ENCODE results near the gene PTPRR.

Gene PTPRR

DNA sequence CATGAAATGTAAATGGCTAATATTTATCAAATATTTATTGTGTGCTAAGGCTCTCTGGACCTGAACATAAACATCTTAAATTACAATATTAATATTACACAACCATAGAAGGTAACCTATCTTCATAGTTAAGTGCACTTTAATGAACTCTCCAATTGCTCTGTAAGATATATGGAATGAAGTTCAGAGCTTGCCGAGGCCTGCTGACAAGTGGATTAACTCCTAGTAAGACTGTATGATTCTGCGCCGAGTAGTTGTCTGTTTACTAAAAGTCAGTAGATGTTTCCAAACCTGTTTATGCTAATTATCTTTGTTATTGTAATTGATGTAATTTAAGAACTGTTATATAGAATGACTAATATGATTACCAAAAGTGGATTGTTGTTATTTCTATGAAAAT, 77.2 kb downstream of the PTPRR start:
- H3K27ac ChIP-seq (ENCODE audit: low read depth, low read length) = no peak overlapping the region
- no peak overlapping the region for H3K9ac ChIP-seq (ENCODE audit: low read depth in 1 of 2, low read length in 2 of 2)
- H3K27me3 ChIP-seq (ENCODE audit: control insufficient read depth in 1 of 2, insufficient read depth in 2 of 2, low read length in 2 of 2) = no peaks in the 10 kb centered on the region
- H3K36me3 ChIP-seq (ENCODE audit: control insufficient read depth in 1 of 2, insufficient read depth in 2 of 2, low read length in 2 of 2) = no peaks in the 10 kb centered on the region
- no peak overlapping the region for H3K4me3 ChIP-seq (ENCODE audit: low read depth in 1 of 2, low read length in 2 of 2)
- no peaks in the 10 kb centered on the region for H3K9me3 ChIP-seq (ENCODE audit: control insufficient read depth in 1 of 2, low read length in 2 of 2)
- H3K4me1 ChIP-seq (ENCODE audit: control insufficient read depth in 1 of 2, insufficient read depth in 2 of 2, low read length in 2 of 2) = no peaks in the 10 kb centered on the region

- Histone ChIP-seq H3K4me1 (ENCODE audit: control insufficient read depth in 1 of 2, insufficient read depth in 2 of 2, low read length in 2 of 2) (no peaks in the 10 kb centered on the region), H3K9me3 (ENCODE audit: control insufficient read depth in 1 of 2, low read length in 2 of 2) (no peaks in the 10 kb centered on the region), H3K27ac (ENCODE audit: low read depth, low read length) (no peak overlapping the region), H3K36me3 (ENCODE audit: control insufficient read depth in 1 of 2, insufficient read depth in 2 of 2, low read length in 2 of 2) (no peaks in the 10 kb centered on the region), H3K9ac (ENCODE audit: low read depth in 1 of 2, low read length in 2 of 2) (no peak overlapping the region), H3K4me3 (ENCODE audit: low read depth in 1 of 2, low read length in 2 of 2) (no peak overlapping the region), H3K27me3 (ENCODE audit: control insufficient read depth in 1 of 2, insufficient read depth in 2 of 2, low read length in 2 of 2) (no peaks in the 10 kb centered on the region)
Measured at GRCh38 chr12:70842942-70843341, 77.6 kb downstream of the PTPRR start.

- no peak overlapping the region for H3K27ac ChIP-seq (ENCODE audit: low read depth, low read length)
- H3K27me3 ChIP-seq (ENCODE audit: control insufficient read depth in 1 of 2, insufficient read depth in 2 of 2, low read length in 2 of 2) = no peaks in the 10 kb centered on the region
- H3K9ac ChIP-seq (ENCODE audit: low read depth in 1 of 2, low read length in 2 of 2) = no peak overlapping the region
- H3K36me3 ChIP-seq (ENCODE audit: control insufficient read depth in 1 of 2, insufficient read depth in 2 of 2, low read length in 2 of 2) = no peaks in the 10 kb centered on the region
- H3K4me1 ChIP-seq (ENCODE audit: control insufficient read depth in 1 of 2, insufficient read depth in 2 of 2, low read length in 2 of 2) = no peaks in the 10 kb centered on the region
- H3K9me3 ChIP-seq (ENCODE audit: control insufficient read depth in 1 of 2, low read length in 2 of 2) = no peaks in the 10 kb centered on the region
- no peak overlapping the region for H3K4me3 ChIP-seq (ENCODE audit: low read depth in 1 of 2, low read length in 2 of 2)
Measured at GRCh38 chr12:70842136-70842535, 78.4 kb downstream of the PTPRR start.

DNA sequence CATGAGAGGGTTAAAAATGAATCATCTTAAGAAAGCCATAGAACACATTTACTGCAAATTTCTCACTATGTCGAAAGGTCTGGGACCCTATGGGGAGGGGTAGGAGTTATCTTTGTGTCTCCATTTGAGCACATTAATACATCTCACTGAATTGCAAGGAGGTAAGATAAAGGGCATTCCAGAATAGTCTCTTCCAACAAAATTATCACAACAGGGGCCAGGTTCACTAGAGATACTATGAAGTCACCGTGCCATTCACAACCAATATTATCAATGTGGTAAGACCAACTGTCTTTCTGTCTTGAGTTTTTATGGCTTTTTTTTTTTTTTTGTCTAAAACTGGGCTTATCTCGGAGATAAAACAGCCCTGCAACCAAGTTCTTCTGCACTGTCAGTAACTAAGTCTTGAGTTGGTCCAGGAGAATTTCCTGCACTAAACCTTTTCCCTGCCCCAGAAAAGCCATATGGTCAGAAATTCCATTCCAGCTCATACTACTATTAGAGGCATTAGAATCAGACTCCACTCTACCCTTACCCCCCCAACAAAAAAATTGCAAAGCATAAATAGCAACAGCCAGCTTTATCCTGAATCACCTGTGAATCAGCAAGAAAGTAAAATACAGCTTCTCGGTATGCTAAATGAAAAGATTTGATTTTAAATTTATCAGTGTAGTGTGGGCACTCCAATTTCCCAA, 79.7 kb downstream of the PTPRR start:
- Histone ChIP-seq H3K4me3 (ENCODE audit: low read depth in 1 of 2, low read length in 2 of 2) (no peak overlapping the region), H3K4me1 (ENCODE audit: control insufficient read depth in 1 of 2, insufficient read depth in 2 of 2, low read length in 2 of 2) (no peaks in the 10 kb centered on the region), H3K36me3 (ENCODE audit: control insufficient read depth in 1 of 2, insufficient read depth in 2 of 2, low read length in 2 of 2) (no peaks in the 10 kb centered on the region), H3K9ac (ENCODE audit: low read depth in 1 of 2, low read length in 2 of 2) (no peak overlapping the region), H3K27ac (ENCODE audit: low read depth, low read length) (no peak overlapping the region), H3K27me3 (ENCODE audit: control insufficient read depth in 1 of 2, insufficient read depth in 2 of 2, low read length in 2 of 2) (no peaks in the 10 kb centered on the region), H3K9me3 (ENCODE audit: control insufficient read depth in 1 of 2, low read length in 2 of 2) (no peaks in the 10 kb centered on the region)

GRCh38 chr12:70839544-70839943, 81.0 kb downstream of the PTPRR start:
- no peaks in the 10 kb centered on the region for H3K36me3 ChIP-seq (ENCODE audit: control insufficient read depth in 1 of 2, insufficient read depth in 2 of 2, low read length in 2 of 2)
- no peaks in the 10 kb centered on the region for H3K27me3 ChIP-seq (ENCODE audit: control insufficient read depth in 1 of 2, insufficient read depth in 2 of 2, low read length in 2 of 2)
- no peak overlapping the region for H3K4me3 ChIP-seq (ENCODE audit: low read depth in 1 of 2, low read length in 2 of 2)
- no peaks in the 10 kb centered on the region for H3K9me3 ChIP-seq (ENCODE audit: control insufficient read depth in 1 of 2, low read length in 2 of 2)
- no peak overlapping the region for H3K27ac ChIP-seq (ENCODE audit: low read depth, low read length)
- H3K4me1 ChIP-seq (ENCODE audit: control insufficient read depth in 1 of 2, insufficient read depth in 2 of 2, low read length in 2 of 2) = no peaks in the 10 kb centered on the region
- H3K9ac ChIP-seq (ENCODE audit: low read depth in 1 of 2, low read length in 2 of 2) = no peak overlapping the region

DNA sequence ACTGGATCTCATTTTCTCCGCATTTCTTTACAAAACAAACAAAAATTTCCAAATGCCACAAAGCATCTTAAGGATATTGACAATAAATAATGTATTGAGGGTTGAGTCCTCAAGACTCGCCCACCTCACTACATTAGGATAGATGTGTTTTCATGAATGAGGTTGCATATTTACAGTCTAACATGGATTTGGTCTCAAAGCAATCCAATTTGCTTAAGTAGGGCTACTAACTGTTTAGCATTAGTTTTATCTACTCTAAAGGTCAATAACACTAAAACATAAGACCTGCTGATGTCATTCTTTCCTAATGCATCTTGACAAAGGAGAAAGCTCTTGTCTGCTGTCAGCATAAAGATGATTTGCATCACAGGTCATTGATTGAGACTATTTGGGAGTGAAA, 82.4 kb downstream of the PTPRR start:
- Histone ChIP-seq H3K4me1 (ENCODE audit: control insufficient read depth in 1 of 2, insufficient read depth in 2 of 2, low read length in 2 of 2) (no peaks in the 10 kb centered on the region), H3K4me3 (ENCODE audit: low read depth in 1 of 2, low read length in 2 of 2) (no peak overlapping the region), H3K36me3 (ENCODE audit: control insufficient read depth in 1 of 2, insufficient read depth in 2 of 2, low read length in 2 of 2) (no peaks in the 10 kb centered on the region), H3K27ac (ENCODE audit: low read depth, low read length) (no peak overlapping the region), H3K9ac (ENCODE audit: low read depth in 1 of 2, low read length in 2 of 2) (no peak overlapping the region), H3K9me3 (ENCODE audit: control insufficient read depth in 1 of 2, low read length in 2 of 2) (no peaks in the 10 kb centered on the region), H3K27me3 (ENCODE audit: control insufficient read depth in 1 of 2, insufficient read depth in 2 of 2, low read length in 2 of 2) (no peaks in the 10 kb centered on the region)

GRCh38 chr12:70837026-70837425, 83.5 kb downstream of the PTPRR start:
- Histone ChIP-seq H3K4me1 (ENCODE audit: control insufficient read depth in 1 of 2, insufficient read depth in 2 of 2, low read length in 2 of 2) (no peaks in the 10 kb centered on the region), H3K36me3 (ENCODE audit: control insufficient read depth in 1 of 2, insufficient read depth in 2 of 2, low read length in 2 of 2) (no peaks in the 10 kb centered on the region), H3K27ac (ENCODE audit: low read depth, low read length) (no peak overlapping the region), H3K9ac (ENCODE audit: low read depth in 1 of 2, low read length in 2 of 2) (no peak overlapping the region), H3K9me3 (ENCODE audit: control insufficient read depth in 1 of 2, low read length in 2 of 2) (no peaks in the 10 kb centered on the region), H3K27me3 (ENCODE audit: control insufficient read depth in 1 of 2, insufficient read depth in 2 of 2, low read length in 2 of 2) (no peaks in the 10 kb centered on the region), H3K4me3 (ENCODE audit: low read depth in 1 of 2, low read length in 2 of 2) (no peak overlapping the region)

- Histone ChIP-seq H3K36me3 (ENCODE audit: control insufficient read depth in 1 of 2, insufficient read depth in 2 of 2, low read length in 2 of 2) (no peaks in the 10 kb centered on the region), H3K4me3 (ENCODE audit: low read depth in 1 of 2, low read length in 2 of 2) (no peak overlapping the region), H3K27me3 (ENCODE audit: control insufficient read depth in 1 of 2, insufficient read depth in 2 of 2, low read length in 2 of 2) (no peaks in the 10 kb centered on the region), H3K4me1 (ENCODE audit: control insufficient read depth in 1 of 2, insufficient read depth in 2 of 2, low read length in 2 of 2) (peaks cover 5 to 6% of the 10 kb centered on the region in 2 donors), H3K9ac (ENCODE audit: low read depth in 1 of 2, low read length in 2 of 2) (no peak overlapping the region), H3K27ac (ENCODE audit: low read depth, low read length) (no peak overlapping the region), H3K9me3 (ENCODE audit: control insufficient read depth in 1 of 2, low read length in 2 of 2) (no peaks in the 10 kb centered on the region)
Measured at GRCh38 chr12:70835948-70836347, 84.6 kb downstream of the PTPRR start.

DNA sequence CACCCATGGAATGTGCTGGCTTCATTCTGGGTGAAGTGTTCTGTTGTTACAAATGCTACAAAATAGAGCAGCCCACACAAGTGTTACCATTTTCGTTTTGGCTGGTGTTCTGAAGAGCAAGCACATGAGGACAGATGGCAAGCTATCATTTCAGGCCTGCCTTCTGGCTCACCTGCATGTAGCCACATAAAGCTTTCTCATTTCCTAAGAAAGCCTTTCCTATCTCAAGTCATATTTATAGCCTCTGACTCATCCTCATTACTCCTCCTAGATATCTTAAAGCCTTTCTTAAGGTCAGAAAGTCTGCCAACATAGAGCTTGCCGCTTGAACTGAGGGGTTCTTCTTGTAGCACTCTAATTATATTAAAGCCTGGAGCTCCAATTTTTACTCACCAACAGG, 89.0 kb downstream of the PTPRR start:
- Histone ChIP-seq H3K27ac (ENCODE audit: low read depth, low read length) (no peak overlapping the region), H3K4me1 (ENCODE audit: control insufficient read depth in 1 of 2, insufficient read depth in 2 of 2, low read length in 2 of 2) (peaks cover 11 to 12% of the 10 kb centered on the region in 2 donors), H3K9me3 (ENCODE audit: control insufficient read depth in 1 of 2, low read length in 2 of 2) (no peaks in the 10 kb centered on the region), H3K36me3 (ENCODE audit: control insufficient read depth in 1 of 2, insufficient read depth in 2 of 2, low read length in 2 of 2) (no peaks in the 10 kb centered on the region), H3K4me3 (ENCODE audit: low read depth in 1 of 2, low read length in 2 of 2) (no peak overlapping the region), H3K9ac (ENCODE audit: low read depth in 1 of 2, low read length in 2 of 2) (no peak overlapping the region), H3K27me3 (ENCODE audit: control insufficient read depth in 1 of 2, insufficient read depth in 2 of 2, low read length in 2 of 2) (no peaks in the 10 kb centered on the region)

DNA sequence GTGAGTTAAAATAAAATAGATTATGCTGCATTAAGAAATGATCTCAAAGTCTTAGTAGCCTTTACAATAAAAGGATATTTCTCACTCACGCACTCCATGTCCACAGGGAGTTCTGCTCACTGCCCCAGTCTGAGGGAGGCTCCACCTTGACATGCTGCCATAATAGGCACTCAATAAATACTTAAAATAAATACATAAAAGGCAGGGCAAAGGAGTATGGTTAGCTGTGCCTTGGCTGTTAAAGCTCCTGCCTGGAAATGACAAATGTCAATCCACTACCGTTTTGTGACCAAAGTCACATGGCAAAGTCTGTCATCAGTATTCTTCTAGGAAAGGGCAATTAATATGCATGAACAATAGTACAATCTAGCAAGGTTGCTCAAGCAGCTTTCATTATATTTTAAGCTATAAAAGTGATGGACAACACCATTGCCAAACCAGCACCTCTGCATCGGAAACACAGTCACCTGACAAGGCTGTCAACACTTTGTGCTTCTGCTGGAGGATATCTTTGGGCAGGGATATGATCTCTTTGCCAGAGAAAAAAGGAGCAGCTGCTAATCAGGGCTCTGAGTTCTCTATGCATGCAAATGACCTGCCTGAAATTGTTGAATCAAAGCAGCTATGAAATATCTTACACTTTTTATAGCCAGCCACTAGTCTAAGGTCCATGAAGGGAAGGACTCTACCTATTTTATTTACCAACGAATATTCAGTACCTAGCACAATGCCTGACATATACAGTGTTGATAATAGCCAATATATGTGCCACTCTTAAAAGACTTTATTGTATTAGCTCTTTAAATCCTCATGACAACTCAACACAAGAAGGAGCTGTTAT, 90.1 kb downstream of the PTPRR start:
- Histone ChIP-seq H3K9ac (ENCODE audit: low read depth in 1 of 2, low read length in 2 of 2) (no peak overlapping the region), H3K36me3 (ENCODE audit: control insufficient read depth in 1 of 2, insufficient read depth in 2 of 2, low read length in 2 of 2) (no peaks in the 10 kb centered on the region), H3K4me1 (ENCODE audit: control insufficient read depth in 1 of 2, insufficient read depth in 2 of 2, low read length in 2 of 2) (peaks cover 11 to 12% of the 10 kb centered on the region in 2 donors), H3K9me3 (ENCODE audit: control insufficient read depth in 1 of 2, low read length in 2 of 2) (no peaks in the 10 kb centered on the region), H3K27me3 (ENCODE audit: control insufficient read depth in 1 of 2, insufficient read depth in 2 of 2, low read length in 2 of 2) (no peaks in the 10 kb centered on the region), H3K27ac (ENCODE audit: low read depth, low read length) (no peak overlapping the region), H3K4me3 (ENCODE audit: low read depth in 1 of 2, low read length in 2 of 2) (no peak overlapping the region)
